ENCODE measurements around the gene E2F1.

Gene E2F1

DNA sequence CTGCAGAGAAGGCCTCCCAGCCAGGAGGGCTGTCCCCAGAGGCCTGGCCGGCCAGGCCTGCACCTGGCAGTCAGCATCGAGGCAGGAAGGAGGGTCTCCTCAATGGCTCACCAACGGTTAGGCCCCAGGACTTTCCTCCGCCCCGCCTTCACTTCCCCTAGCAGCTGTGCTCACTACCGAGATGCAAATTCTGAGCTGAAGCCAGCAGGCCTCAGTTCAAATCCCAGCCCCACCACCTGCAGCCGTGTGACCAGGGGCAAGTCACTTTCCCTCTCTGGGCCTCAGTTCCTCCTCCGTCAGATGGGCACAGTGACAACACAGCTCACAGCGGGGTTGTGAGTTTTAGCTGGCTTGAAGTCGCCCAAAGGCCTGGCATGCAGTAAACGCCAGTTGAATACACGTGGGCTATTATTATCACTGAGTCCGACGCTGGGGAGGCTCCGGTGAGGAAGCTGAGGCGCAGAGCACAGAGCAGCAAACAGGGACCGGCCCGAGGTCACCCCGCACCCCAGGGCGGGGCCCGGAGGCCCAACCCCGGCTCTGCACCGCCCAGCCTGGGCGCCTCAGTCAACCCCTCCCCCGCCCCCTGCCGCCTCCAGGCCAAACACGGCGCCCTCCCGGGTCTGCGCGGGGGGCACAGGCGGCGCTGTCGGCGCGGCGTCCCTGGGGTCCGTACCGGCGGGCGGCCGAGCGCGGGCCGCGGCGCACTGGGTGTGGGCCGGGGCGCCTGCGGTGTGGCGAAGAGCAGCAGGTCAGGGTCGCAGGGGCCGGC lies 671 bp downstream of the E2F1 start:
- DNase-seq: peak; percentile 90

DNA sequence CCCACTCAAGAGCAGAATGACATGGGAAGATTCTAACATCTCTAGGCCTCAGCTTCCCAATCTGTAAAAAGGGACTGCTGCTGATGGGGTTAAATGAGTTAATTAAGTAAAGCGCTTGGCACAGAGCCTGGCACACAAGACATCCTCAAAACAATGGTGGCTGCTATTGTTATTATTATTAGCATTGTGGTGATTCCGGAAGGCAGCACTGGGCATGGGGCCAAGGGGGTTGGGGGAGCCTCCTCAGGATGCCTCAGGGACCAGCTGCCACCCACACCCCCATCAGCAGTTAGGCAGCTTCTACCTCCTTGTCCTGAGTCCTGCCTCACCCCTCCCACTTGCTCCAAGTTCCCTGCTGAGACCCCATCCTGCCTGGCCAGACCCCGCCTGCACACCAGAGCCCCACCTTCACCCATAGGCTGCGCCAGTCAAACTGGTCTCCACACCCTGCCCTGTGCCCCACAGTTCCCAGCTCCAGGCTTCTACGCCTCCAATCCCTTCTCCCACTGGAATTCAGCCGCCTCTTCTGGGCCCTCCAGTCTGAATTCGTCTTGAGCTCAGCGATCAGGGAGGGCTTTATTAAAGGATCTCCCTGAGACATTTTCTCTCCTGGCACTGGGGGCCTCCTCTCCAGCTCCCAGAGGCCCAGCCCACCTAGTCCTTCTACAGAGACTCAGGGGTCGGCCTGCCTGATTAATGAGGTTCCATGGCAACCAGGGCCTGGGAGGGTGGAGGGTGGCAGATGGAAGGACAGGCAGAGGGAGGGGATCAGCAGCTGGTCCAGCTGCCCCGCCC lies 1.5 kb downstream of the E2F1 start:
- peak; percentile 90 for DNase-seq

DNA sequence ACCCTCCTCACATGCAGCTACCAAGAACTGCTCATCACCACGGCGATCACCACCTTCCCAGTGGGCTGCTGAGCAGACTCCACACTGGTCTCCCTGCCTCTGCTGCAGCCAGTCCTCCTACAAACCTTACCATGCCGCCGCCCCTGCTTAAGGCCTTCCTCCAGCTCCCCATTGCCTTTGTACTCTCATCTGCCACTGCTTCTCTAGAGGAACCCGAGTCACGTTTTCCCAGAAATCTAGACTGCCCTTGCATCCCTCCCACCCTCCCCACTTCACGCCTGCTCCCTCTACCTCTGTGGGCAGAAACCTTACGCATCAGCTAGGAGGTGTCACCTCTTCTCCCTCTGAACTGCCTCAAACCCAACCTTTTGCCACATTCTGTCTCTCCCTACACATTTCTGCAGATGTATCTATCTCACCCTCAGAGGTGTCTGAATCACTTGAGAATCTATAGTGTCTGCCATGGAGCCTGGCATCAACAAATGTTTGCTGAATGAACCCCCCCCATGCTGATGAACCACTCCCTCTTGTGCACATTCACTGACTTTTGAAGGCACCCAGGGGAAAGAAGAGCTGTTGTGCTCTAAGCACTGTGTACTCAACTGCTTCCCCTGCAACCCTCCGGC lies 4.3 kb downstream of the E2F1 start:
- no peak for DNase-seq

DNA sequence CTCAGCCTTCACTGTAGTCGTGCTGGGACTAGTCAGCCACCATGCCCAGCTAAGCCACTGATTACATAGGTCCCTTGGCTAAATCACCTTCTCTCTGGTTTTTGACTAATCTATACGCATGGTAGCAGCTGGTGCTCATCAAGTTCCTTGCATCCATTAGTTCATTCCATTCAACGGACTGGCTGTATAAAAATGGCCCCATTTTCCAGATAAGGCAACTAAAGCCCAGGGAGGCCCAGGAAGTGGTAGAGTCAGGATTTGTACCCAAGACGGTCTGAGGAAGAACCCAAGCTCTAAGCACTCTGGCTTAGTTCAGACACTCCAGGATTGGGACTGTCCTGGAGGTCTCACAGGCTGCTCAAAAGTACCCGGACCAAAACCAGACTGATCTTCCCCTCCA lies 4.9 kb downstream of the E2F1 start:
- DNase-seq: no peak

DNA sequence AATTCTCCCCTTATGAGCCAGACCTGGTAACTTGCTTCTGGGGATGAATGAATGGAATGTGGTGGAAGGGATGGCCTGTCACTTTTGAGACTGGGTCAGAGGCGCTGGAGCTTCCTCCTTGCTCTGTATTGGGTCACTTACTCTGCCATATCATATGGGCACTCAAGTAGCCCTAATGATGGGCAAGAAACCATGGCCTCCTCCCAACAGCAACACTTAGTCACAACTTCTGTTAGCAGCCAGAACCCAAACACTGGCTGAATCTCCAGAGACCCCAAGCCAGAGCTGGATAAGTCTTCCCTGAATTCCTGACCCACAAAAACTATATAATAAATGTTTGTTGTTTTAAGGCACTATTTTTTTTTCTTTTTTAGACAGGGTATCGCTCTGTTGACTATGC lies 5.5 kb downstream of the E2F1 start:
- no peak for DNase-seq

DNA sequence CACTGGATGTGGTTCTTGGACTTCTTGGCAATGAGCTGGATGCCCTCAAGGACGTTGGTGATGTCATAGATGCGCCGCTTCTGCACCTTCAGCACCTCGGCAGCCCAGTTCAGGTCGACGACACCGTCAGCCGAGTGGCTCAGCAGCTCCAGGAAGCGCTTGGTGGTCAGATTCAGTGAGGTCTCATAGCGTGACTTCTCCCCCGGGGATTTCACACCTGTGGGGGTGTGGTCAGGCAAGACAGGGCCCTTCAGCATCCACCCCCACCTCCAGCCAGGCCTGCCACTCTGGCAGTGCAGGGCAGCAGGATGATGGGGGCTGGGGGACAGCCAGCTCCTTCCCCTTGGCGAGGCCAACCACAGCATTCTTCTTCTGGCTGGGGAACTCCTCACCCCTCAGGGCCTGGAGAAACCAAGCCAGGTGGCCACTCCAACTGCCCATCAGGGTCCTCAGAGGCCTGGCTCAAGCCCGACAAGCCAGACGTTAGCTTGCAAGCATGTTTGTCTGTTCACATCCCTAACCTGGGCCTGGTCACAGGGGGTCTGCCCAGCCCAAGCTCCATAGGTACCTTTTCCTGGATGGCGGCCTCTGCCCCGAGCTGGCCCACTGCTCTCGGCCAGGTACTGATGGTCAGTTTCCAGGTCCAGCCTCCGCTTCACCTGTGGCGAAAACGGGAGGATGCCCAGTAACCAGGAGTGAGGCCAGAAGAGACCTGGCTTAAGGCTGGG lies 6.3 kb downstream of the E2F1 start:
- no peak for DNase-seq

DNA sequence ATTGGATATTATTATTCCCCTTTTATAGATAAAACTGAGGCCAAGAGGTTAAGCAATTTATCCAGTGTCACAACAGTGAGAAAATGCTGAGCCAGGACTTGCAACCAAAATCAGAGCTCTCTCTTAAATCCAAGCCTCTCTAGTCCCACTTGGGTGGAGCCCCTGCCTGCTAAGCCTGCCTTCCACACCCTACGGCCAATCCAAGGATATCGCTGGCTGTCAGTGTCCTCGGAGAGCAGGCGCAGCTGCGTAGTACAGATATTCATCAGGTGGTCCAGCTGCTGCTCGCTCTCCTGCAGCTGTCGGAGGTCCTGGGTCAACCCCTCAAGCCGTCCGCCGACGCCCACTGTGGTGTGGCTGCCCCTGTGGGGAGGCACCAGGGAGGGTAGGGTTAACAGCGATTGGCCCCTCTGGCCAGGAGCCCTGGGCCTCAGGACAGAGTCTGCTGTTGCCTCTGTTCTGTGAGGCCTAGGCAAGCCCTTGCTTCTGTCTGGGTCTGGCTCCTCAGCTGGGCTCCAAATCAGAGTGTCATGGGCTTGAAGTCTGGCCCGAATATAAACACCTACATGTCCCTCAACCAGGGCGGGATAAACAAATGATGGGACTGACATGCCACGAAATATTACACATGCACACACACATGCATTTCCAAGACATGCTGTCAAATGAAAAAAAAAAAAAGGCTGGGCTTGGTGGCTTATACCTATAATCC lies 8.0 kb downstream of the E2F1 start:
- no peak for DNase-seq

DNA sequence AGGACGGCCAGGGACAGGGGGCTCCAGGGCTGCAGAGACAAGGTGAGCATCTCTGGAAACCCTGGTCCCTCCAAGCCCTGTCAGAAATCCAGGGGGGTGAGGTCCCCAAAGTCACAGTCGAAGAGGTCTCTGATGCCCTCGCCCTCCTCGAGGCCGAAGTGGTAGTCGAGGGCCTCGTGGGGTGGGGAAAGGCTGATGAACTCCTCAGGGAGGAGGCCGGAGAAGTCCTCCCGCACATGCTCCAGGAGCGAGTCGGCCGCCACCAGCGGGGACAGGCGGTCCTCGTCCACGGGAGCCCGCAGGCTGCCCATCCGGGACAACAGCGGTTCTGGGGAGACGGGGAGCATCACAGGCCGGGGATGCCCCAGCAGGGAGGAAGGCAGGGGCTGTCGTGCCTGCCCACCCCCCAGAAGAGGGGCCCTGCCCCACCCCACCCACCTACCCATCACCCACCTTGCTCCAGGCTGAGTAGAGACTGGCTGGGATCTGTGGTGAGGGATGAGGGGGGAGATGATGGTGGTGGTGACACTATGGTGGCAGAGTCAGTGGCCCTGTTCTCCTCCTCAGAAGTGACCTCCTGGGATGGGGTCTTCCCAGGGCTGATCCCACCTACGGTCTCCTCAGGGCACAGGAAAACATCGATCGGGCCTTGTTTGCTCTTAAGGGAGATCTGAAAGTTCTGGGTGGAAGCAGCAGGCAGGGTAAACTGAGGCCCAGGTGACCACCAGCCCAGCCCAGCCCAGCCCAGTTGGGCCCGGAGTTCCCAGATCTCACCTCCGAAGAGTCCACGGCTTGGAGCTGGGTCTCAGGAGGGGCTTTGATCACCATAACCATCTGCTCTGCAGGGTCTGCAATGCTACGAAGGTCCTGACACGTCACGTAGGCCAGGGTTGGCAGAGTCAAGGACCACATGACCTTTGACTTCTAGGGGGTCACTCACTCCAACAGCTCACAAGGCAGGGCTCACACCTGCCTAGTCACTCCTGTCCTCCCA lies 9.2 kb downstream of the E2F1 start:
- DNase-seq: no peak

DNA sequence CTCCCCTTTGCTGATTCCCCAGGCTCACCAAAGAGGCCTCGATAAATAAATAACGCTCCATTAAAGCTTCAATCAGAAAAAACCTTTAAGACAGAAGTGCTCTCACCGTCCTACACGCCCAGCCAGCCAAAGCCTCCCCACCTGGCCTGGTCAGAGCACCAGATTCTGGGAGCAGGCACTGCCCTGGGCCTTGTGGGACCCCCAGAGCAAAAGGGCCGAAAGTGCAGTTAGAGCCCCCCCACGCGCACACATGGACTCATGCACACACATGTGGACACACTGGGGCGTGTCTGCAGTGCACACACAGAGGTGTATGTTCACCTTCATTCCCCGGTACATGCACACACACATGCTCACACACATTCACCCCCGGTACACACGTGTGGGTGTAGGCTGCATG lies 10.1 kb downstream of the E2F1 start:
- DNase-seq: no peak

DNA sequence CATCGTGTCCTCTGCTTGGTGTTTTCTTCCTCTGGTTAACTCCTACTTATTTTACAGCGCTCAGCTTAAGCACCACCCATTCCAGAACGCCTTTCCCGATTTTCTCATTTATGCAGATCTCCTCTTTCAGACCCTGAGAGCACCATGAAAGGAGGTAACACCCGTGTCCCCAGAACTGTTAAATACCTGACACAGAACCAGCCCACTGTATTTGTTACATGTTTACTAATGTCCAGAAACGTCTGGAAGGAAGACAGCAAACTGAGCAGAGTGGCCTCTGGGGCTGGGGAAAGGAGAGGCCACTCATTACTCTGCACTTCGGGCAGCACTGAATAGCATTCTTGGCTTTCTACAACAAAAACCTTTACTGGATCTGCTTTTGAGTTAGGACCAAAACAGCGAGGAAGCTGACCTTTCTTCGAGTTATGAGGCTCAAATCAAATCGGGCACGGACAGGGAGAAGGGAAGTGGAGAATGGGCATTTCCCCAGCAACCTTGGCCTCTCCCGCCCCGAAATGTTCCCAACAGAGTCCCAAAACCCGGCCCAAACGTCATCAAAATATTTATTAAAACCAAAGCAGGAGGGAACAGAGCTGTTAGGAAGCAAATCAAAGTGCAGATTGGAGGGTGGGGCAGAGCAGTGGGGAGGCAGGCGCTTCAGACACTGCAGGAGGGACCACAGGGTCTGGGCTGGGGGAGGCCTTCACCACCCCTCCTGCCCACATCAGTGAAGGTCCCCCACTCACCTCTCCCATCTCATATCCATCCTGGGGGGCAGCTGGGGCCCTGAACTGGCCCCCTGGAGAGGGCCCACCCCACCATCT lies 10.8 kb downstream of the E2F1 start:
- DNase-seq: no peak

DNA sequence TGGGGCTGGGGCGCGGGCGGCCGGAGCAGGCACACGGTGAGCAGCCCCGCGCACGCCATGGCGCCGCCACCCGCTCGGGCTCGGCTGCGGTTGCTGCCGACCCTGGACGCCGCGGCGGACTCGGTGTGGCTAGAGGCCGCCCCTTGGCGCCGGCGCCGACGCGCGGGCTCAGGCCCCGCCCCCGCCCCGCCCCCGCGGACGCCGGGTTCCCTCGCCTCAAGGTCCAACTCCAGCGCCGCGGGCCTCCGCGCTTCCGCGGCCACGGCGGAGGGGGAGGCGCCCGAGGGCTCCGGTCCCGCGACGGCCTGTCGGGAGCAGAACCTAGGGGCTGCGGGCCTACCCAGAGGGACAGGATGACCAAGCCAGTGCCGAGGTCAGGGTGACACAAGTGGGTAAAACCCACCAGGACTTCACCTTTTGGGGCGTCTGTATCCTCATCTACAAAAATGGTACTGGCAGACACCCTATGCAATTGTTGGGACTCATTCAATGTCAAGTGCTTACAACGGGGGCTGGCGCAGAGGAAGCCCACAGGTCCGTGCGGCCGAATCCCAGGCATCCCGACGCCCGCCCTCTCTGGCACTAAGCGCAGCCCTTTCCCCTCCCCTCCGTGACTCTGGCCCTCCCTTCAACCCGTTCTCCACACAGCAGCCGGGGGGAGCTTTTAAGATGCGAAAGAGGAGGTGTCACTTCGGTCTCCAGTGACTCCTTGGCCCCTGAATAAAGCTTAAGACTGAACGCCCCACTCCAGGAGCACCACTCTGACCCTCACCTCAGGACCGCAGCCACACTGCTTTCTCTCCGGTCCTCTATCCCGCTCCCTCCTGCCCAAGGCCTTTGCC lies 11.7 kb downstream of the E2F1 start, which contains the start of gene NECAB3:
TSS of gene NECAB3 (minus strand) at position 135 of the 842 bp plus-strand sequence. CDS start at position 59, 76 bp downstream.
- DNase-seq: peak; percentile 57

DNA sequence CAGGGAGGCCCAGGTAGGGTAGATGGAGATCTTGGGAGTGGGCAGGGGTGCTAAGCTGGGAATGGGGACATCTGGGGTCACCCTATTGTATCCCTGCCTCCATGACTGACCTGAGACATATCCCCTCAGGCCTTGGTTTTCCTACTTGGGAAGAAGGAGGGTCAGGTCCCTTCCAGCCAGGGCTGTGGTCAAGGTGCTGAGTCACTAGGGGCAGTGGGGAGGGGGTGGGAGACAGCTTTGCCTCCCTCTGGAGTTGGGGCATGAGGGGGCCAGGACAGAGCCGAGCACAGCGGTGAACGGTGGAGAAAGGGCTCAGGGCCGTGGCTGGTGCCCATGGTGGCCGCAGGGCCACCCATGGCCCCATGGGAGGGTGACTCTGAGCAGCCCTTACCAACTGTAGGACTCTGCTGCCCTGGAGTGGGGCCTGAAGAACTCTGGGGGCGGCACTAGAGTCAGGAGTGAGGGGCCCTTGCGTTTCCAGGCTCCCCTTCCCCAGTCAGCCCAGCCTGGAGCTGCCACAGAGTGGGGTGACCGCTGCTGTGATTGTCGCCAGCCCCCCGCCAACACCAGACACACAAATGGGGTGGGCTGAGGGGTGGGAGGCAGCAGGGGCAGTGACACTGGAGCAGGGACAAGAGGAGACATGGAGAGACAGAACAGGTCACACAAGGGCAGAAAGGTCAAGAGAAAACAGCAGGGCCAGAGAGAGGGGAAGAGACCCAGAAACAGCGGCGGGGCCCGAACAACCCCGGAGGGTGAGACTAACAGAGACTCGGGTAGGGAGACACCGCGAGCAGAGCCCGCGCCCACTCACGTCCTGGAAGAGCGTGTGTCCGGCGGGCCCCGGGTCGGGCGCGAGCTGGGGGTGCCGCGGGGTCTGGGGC lies 12.5 kb downstream of the E2F1 start:
- no peak for DNase-seq

DNA sequence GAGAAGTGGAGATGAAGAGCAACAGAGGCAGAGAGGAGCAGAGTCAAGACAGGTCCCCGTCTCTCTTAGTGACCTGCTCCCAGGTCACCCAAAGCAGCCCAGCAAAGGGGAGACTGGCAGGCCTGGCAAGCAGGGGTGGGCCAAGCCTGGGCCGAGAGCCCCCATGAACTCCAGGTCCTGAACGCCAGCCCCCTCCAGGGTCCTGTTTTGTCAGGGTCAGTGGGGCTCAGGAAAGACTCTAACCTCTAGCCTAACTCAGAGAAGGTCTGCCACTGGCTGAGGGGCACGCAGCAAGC lies 13.1 kb downstream of the E2F1 start:
- no peak for DNase-seq

DNA sequence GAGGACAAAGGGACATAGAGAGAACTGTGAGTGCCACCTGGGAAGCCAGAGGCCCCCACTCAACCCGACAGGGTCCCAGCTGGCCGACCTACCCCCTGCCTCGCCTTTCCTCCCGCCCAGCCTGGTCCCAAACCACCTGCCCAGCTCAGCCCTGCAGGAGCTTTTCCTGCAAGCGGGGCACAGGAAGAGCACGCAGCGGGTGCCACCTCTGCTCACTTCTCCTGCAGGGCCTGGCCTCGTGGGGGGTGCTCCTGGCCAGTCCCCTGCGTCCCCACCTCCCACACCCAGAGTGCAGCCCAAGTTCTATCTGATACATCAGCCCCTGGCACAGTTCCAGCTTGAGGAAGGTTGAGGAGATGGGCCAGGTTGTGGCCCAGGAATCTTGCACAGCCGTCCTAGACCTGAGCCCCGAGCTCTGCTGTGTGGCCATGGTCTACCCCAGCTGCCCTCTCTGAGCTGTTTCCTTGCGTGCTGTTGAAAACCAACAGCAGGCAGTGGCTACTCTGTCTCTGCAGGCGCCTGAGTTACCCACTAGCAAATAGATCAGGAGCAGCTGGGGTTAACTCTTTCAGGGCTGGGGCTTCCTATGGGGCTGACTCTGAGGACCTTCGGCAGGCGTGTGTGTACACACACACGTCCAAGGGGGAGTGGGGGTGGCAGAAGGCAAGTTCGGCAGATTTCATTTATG lies 13.6 kb downstream of the E2F1 start:
- DNase-seq: no peak

DNA sequence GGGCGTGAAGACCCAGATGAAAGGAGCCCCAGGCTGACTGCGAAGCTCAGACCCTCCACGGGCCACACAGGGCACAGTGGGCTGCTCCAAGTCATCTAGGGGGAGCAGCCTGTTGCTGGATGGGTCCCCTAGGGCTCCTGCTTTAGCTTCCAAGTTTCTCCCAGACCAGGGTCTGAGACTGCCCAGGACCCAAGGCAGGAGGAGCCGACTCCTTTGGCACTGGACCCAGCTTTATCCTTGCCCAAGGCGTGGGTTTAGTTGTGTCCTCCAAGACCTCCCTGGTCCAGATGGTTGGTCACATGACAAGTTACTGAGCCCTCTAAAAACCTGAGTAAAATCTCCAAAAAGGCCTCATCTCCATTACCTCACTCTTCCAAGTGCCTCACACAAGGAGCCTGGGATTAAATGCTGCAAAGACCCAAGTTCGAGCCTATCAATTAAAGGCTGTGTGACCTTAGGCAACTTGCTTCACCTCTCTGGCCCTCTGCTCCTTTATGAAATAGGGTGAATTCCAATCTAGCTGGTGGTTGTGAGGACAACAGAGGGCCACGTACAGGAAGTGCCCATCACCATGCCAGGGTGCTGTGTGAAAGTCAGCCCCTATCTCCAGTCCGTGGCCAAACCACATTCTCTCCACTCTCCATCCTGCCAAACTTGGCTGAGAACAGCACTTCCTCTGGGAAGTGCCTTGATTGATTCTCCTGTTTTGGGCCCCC lies 14.5 kb downstream of the E2F1 start:
- DNase-seq: no peak

DNA sequence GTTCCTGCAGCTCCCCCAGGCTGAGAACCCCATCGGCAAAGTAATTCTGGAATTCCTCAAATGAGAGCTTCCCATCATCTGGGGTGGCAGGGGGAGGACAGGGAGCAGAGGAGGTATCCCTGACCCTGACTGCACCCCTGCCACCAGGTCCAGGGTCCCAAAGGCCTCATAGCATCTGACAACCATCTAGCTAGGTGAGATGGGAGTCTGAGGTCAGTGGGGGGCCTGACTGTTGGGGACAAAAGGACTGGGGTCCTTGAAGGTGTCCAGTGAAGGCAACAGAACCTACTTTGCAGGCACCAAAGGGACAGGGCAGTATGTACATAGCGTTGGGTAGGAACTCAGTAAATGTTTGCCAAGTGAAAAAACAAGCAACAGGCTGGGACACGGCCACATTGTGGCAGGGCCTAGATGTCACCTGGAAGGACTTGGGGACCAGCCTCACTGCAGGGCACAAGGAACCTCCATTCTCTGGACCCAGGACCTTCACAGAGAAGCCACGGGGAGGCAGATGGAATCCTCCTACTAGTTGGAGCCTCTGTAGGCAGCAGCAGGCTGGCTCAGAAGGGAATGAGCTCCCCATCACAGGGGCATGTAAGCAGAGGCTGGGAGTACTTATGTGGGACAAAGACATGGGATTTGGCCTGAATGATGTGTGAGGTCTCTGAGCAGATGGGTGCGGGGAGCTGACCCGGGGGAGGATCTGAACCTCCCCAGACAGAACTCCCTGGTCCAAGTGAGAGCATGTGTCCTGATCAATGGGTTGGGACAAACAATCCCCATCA lies 15.3 kb downstream of the E2F1 start:
- DNase-seq: no peak
